HG03095 (cell line): ENCODE results near the gene FRMD3.

Source experiments
- ATAC-seq: cut with Tn5 transposase; IDR thresholded peaks from one replicate; pipeline ENCODE4 v1.9.1; 2021; ENCODE audit warnings: moderate library complexity; ENCODE audit not compliant: unreplicated experiment

The FRMD3 gene

DNA sequence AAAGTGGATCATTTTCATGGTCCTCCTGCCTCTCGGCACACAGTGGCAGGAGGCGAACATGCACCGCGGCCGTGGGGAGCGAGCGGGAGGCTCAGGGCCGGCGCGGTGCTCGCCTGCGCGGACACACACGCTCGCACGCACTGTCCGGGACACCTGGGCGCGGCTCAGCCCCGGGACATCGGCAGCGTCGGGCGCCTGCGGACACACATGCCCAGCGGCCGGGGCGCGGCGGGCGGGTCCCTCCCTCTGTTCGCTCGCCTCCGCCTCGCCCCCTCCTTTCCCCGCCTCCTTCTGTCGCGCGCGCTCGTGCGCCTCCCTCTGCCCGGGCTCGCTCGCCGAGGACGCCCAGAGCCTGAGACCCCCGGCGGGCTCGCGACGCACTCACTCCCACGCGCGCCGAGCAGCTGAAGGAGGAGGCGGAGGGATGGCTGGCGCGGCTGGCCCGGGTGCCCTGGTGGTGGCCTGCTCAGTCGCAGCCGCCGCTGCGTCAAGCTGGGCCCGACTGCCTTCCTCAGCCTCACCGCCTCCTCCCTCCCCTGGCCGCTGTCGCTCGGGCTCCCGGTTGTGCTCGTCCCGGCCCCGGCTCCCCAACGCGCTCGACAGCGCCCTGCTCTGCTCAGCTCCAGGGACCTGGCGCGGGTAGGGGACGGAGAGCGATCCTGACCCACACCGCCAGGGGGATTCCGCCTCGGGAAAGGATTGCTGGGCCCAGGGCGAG is at the start of gene FRMD3:
TSS of gene FRMD3 (minus strand) at position 230 of the 718 bp plus-strand sequence. CDS start at position 60, 170 bp downstream.
- ATAC-seq = no peak

DNA sequence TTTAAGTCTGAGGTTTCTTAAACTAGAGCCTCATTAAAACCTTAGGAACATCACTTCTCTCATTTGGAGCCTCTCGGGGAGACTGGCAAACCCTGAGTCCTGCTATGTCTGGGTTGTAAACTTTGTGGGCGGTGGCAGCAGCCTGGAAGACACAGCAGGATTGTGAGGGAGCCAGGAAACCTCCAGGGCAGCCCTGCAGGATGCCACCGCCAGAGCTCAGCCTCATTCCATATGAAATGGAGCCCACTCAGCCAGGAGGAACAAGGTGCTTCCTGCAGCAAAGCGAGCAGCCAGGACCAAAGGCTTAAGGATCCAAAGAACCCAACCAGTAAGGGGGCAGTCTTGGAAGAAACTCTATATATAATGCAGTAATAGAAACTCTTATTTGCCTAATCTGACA is 46.8 kb upstream of the FRMD3 start:
- no peak for ATAC-seq

DNA sequence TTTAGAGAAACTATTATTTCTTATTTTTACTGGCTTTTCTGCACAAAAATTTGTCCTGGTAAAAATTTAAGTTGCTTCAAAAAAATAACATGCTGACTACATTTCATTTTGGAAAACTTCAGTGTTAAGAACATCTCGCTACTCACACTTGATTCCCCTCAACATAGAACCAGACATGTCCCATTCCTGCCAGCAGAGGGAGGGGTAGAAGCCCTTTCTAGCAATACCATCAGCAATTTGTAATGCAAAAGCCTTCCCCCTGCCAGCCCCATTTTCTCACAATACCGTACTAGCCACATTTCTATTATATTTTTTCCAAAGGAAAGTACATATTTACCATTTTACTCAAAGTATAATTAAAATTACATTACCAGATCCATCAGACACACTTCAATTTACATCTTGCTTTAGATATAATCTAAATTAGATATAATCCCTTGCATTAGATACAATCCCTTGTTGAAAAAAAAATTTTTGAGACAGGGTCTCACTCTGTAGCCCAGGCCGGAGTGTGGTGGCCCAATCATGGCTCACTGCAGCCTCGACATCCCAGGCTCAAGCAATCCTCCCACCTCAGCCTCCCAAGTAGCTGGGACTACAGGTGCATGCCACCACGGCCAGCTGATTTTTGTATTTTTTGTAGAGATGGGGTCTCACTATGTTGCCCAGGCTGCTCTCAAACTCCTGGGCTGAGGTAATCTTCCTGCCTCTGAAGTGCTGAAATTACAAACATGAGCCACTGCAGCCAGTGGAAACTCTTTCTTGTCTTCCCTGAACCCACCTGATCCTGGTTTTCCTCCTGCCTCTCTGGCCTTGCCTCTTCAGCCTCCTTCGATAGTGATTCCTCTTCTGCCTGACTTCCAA is 45.2 kb upstream of the FRMD3 start:
- no peak for ATAC-seq

- no peak for ATAC-seq
These were observed 43.8 kb upstream of the FRMD3 start for GRCh38 chr9:83582029-83582428.

DNA sequence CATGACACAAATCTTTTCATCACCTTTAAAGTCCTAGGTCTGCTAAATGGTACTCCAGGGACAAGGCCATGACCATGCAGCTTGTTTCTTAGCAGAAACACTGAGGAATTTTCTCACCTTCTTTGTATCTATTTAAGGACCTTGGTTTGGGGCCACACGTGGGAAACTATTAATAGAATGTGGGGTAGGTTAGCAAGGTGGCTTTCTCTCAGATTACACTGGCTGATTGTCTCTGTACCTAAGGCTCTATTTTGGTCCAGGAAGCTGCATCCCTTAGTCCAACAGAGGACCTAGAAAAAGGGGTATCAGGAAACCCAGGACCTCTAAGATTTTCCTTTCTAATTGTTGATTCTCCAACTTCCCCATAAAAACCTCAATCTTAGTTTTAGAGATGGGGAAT is 36.3 kb upstream of the FRMD3 start:
- no peak for ATAC-seq

DNA sequence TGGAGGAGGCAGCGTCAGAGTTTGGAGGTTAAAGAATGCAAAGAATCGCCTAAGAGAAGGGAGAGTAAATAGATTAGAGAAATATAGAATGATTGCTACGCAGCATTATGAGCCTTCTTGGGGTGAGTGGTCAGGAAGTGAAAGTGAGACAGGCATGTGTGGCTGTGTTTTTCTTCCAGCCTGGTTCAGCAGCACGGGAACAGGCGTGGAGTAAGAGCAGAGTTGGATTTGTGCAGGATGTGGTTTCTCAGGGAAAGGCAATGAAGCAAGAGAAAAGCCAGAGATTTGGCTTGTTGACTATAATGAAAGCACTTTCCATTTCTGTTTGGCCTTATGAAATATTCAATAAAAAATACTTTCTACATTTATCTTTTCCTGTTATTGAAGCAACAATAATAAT is 34.3 kb upstream of the FRMD3 start:
- no peak for ATAC-seq

GRCh38 chr9:83570359-83570758 is 32.2 kb upstream of the FRMD3 start:
- ATAC-seq = no peak

GRCh38 chr9:83569326-83569725 is 31.1 kb upstream of the FRMD3 start:
- no peak for ATAC-seq

GRCh38 chr9:83563360-83563759 is 25.2 kb upstream of the FRMD3 start:
- ATAC-seq = no peak

DNA sequence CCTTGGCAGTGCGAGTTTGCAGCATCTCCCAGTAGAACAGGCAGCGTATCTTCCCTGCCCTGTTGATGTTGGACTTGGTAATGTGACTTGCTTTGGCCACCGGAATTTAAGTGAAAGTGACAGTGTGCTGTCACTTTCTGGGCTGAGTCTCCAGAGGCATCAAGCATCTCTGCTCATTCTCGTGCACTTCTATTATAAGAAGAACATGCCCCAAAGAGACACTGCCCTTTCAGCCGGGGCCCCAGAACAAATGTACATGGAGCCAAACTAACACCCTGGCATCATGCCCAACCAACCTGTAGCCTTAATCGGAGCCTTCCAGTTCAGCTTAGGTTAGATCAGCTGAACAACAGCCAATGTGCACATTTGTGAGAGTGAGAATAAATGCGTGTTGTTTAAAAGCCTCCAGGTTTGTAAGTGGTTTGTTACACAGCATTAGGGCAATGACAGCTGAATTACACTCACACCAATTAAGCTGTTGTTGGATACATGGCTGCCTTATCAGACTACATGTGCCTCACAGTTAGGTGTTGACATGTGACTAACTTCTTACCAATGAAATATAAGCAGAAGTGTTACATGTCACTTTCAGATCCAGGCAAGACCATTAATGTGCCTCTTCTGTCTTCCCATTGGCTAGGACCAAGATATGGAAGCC is 22.1 kb upstream of the FRMD3 start:
- no peak for ATAC-seq

GRCh38 chr9:83557771-83558170 is 19.6 kb upstream of the FRMD3 start:
- ATAC-seq = no peak

DNA sequence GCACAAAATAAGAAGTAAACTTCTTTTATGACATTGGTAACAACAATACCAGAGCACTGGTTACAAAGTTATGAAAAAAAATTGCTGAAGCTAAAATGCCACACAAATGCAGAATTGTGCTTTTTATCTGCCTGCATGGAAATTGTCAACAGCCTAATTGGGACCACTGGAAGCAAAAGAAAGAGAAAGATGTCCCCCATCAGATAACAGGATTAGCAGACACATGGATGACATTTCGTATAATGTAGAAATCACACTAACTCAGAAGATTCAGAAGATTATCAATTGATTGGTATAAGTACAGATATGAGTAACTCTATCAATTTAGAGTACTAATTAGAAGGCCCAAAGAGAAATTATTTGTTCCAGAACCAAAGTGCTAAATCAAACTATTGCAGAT is 19.1 kb upstream of the FRMD3 start:
- no peak for ATAC-seq

DNA sequence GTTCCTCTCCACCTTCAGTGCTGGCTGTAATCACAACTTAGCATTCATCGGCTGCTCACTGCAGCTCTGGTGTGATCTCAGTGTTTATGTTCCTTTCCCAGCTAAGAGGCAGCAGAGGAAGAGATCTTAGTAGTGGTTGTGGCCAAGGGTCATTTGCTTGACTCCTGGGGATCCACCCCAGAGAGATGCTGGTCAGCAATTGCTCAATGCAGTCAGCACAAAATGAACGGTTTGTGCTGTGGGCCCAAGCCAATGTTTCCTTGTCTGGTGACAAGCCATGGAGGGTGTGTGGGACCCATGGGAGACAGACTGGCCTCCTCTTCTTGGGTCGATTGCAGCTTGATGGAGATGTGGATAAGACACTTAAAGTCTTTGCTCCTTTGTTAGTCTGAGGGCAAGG is 16.1 kb upstream of the FRMD3 start:
- no peak for ATAC-seq

- ATAC-seq = peak; percentile 78
These were observed 5.9 kb upstream of the FRMD3 start for GRCh38 chr9:83544002-83544698.

DNA sequence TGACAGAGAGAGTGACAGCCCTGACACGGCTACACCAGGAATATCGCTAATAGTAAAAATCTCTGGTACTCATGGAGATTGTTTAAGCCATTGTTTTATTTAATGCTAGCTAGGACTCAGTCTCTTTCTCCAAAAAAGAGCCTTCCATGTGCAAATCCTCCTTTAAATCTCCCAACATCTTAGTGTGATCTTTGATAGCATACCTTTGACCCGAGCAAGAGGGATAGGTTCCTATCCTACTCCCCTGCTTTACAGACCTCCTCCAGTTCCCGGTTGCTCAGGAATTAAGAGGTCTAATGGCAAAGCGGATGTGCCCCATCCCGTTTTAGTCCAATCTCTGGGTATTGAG is 663 bp upstream of the FRMD3 start:
- ATAC-seq = no peak

GRCh38 chr9:83537331-83538171 is 650 bp downstream of the FRMD3 start:
- ATAC-seq = no peak

- no peak for ATAC-seq
These were observed 1.9 kb downstream of the FRMD3 start for GRCh38 chr9:83536332-83536731.

- ATAC-seq = no peak
These were observed 2.5 kb downstream of the FRMD3 start for GRCh38 chr9:83535736-83536135.

- ATAC-seq = no peak
These were observed 4.9 kb downstream of the FRMD3 start for GRCh38 chr9:83533296-83533695.

- ATAC-seq = no peak
These were observed 11.3 kb downstream of the FRMD3 start for GRCh38 chr9:83526901-83527300.
